AG04449 (cell line): ENCODE measurements around the gene SMARCD3.

Experiments used
- CTCF ChIA-PET: fragments of 350-600 bp; formaldehyde crosslinking; extraction: SDS; loops from one replicate; lab custom pipeline; 2021; ENCODE audit warnings: antibody characterized with exemption; lab: Yijun Ruan, JAX
- POLR2A ChIA-PET: fragments of 400-600, 350-600 bp; formaldehyde crosslinking; extraction: SDS; loops from one replicate; lab custom pipeline; 2020; ENCODE audit warnings: antibody characterized with exemption, inconsistent platforms; lab: Yijun Ruan, JAX
- DNase-seq: peaks from one replicate; pipeline ENCODE4 v3.0.0-alpha.2; 2010; ENCODE audit warnings: low read depth, low spot score
- H3K4me3 ChIP-seq: 2 replicates; pipeline ENCODE4 v1.5.1; 2011; ENCODE audit warnings: low read depth, mild to moderate bottlenecking, control low read depth, low read length
- TF ChIP-seq, protein P1 (sequence below): IDR thresholded peaks from one replicate; pipeline ENCODE4 v1.5.1; 2011; ENCODE audit warnings: mild to moderate bottlenecking, moderate library complexity, low read length, control low read depth, inconsistent platforms; ENCODE audit not compliant: insufficient read depth; ENCODE audit errors: missing control alignments

SMARCD3 gene

DNA sequence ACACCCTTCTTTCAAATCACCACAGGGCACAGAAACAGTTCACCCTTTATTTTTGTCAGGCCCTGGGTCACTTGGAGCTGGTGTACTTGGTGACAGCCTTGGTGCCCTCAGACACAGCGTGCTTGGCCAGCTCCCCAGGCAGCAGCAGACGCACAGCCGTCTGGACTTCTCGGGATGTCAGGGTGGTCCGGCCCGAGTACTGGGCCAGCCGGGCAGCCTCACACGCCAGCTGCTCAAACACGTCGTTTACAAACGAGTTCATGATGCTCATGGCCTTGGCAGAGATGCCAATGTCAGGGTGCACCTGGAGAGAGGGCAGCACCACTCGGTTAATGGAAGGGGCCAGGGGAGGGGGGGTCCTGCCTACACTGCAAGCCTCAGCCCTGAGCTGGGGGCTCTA, 40.7 kb downstream of the SMARCD3 start:
- no peak for DNase-seq
- no peak overlapping the region for H3K4me3 ChIP-seq
- ChIA-PET POLR2A (no interaction called here), CTCF (no interaction called here)
- TF ChIP-seq, protein P1, sequence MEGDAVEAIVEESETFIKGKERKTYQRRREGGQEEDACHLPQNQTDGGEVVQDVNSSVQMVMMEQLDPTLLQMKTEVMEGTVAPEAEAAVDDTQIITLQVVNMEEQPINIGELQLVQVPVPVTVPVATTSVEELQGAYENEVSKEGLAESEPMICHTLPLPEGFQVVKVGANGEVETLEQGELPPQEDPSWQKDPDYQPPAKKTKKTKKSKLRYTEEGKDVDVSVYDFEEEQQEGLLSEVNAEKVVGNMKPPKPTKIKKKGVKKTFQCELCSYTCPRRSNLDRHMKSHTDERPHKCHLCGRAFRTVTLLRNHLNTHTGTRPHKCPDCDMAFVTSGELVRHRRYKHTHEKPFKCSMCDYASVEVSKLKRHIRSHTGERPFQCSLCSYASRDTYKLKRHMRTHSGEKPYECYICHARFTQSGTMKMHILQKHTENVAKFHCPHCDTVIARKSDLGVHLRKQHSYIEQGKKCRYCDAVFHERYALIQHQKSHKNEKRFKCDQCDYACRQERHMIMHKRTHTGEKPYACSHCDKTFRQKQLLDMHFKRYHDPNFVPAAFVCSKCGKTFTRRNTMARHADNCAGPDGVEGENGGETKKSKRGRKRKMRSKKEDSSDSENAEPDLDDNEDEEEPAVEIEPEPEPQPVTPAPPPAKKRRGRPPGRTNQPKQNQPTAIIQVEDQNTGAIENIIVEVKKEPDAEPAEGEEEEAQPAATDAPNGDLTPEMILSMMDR = no peak

DNA sequence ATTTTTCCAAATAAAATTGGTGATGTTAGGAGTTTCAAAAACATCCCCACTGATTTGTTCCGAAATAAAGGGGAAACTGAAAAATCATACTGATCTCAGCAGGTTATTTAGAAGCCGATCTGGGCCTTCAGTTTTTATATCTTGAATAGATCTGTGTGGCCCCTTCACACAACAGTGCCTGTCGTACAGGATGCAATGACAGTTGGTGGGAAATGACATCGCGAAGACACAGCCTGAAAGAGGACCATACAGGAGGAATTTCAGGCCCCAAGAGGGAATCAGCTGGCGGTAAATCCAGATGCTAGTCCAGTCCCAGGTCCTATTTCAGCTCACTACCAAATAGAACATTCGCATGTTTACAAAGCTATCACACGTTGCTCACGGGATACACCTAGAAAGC, 41.2 kb downstream of the SMARCD3 start:
- DNase-seq = no peak
- H3K4me3 ChIP-seq = no peak overlapping the region
- CTCF ChIA-PET = interaction anchor here (1.1 kb wide), 1 partner anchor 84 kb away, joined by 3 read pairs; no protein-coding TSS in a partner anchor
- POLR2A ChIA-PET = no interaction called here
- TF ChIP-seq, protein P1 = no peak

DNA sequence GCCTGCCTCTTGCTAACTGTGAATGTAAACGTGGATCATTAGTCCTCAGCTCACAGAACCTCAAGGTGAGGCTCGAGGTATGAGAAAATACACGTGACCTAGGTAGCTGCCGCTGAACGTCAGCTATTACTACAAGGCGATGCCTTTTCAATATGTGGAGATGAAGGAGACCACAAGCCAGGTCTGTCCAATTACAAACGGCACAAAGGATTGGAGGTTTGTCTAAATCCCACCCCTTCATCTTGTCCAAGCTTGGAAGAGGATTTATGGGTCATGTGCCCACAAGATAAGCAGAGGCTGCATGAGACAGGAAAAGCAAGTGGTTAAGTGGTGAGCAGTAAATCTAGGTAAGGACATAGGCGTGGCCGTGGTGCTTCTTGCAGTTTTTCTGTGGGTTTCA, 41.6 kb downstream of the SMARCD3 start:
- CTCF ChIA-PET = interaction anchor here (1.1 kb wide), 2 partner anchors 8 to 84 kb away, joined by 3 read pairs; no protein-coding TSS in a partner anchor
- POLR2A ChIA-PET = interaction anchor here (0.6 kb wide), 1 partner anchor 137 kb away, joined by 3 read pairs; no protein-coding TSS in a partner anchor
- TF ChIP-seq, protein P1 = no peak
- H3K4me3 ChIP-seq = no peak overlapping the region
- no peak for DNase-seq

DNA sequence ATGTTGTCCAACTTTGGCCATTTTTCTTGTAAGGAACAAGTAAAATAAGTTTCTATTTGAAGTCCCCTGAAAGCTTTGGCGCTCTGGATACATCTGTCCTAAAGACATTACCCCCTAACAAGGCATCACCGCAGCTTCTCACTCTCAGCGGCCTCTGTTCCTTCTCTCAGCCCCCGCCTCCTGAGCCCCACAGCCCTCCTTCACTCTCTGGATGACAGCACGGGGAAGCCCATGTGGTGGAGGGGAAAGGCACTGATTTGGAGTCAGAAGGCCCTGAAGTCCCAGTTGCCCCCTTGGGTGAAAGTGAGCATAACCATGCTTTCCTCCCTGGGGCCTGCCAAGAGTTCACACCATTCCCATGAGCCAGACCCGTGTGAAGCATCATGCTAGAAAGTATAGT, 42.8 kb downstream of the SMARCD3 start:
- CTCF ChIA-PET = interaction anchor here (1.1 to 1.5 kb wide), 2 partner anchors 10 to 23 kb away, joined by 3 to 4 read pairs; no protein-coding TSS in a partner anchor
- H3K4me3 ChIP-seq = no peak overlapping the region
- POLR2A ChIA-PET = no interaction called here

DNA sequence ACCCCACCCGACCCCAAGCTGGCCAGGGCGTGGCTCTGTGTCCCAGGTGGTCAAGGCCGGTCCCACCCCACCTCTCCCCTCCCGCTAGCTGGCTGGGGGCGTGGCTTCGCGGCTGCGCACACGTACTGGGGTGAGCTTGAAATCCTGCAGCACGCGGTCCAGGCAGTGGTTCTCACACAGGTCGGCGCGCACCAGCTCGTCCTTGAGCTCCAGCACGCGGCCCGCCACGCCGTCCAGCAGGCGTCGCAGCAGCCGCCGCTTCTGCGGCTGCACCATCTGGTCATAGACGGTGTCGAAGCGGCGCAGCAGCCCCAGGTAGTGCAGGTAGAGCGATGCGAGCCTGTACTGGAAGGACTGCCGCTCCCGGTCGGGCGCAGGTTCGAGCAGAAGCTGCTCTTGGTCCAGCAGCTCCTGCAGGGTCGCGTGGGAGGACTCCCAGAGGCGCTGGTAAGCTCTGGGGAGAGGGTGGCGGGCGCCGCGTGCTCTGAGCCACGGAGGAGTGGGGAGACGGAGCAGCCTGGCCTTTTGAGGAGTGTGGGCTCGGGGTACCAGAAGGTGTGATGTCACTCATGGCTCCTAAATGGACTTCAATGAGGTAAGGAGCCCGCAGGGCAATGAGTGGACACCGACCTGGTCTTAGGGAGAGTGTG, 44.0 kb downstream of the SMARCD3 start:
- TF ChIP-seq, protein P1 = no peak
- no peak overlapping the region for H3K4me3 ChIP-seq
- CTCF ChIA-PET = interaction anchor here (1.1 kb wide), 1 partner anchor 40 kb away, joined by 3 read pairs; no protein-coding TSS in a partner anchor
- DNase-seq = no peak
- POLR2A ChIA-PET = interaction anchor here (0.6 kb wide), 1 partner anchor 24 kb away, joined by 3 read pairs; no protein-coding TSS in a partner anchor

More for the DNA sequence above, 42.8 kb downstream of the SMARCD3 start:
- TF ChIP-seq, protein P1 = no peak
- DNase-seq = no peak

DNA sequence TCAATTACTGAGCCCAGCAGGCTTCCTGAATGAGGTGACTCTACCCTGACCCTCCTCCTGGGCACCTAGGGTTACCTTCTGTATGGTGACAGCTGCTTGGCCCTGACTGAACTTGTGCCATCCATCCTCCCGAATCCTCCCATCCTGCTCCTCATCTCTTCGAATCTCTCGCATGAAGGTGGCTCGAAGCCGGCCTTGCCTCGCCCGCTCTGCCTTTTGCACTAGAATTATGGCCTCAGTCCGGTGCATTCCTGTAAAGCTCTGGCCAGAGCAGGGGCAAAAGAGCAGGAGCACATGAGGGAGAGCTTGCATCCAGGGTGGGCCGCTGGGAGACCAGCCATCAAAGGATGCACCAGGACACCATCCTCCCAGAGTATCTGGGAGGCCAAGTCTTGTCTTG, 45.7 kb downstream of the SMARCD3 start:
- CTCF ChIA-PET = no interaction called here

More for the DNA sequence above, 45.7 kb downstream of the SMARCD3 start:
- TF ChIP-seq, protein P1 = no peak
- POLR2A ChIA-PET = no interaction called here
- DNase-seq = no peak
- H3K4me3 ChIP-seq = no peak overlapping the region
